GM21717 (cell line): Measurements from ENCODE around the gene PHLPP1.

Experiments used
- ATAC-seq: cut with Tn5 transposase; IDR thresholded peaks from one replicate; pipeline ENCODE4 v1.9.1; 2021; ENCODE audit warnings: mild to moderate bottlenecking, moderate library complexity; ENCODE audit not compliant: unreplicated experiment

The PHLPP1 gene

DNA sequence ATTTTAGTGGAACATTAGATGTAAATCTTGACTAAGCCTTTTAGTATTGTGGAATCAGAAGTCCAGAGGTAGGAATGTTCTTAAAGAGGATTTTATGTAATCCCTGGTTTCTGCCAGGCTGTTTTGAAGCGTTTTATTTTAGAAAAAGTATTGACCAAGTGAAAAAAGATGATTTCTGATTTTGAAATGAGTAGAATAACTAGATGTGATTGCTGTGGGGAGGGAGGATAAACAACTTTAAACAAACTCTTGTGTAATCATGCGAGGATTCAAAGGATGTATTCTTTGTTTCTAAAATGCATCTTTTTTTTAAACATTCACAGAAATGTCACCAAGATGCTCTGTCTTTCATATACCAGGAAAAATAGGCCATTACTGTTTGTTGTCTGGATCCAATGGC lies 53.9 kb downstream of the PHLPP1 start:
- no peak for ATAC-seq

DNA sequence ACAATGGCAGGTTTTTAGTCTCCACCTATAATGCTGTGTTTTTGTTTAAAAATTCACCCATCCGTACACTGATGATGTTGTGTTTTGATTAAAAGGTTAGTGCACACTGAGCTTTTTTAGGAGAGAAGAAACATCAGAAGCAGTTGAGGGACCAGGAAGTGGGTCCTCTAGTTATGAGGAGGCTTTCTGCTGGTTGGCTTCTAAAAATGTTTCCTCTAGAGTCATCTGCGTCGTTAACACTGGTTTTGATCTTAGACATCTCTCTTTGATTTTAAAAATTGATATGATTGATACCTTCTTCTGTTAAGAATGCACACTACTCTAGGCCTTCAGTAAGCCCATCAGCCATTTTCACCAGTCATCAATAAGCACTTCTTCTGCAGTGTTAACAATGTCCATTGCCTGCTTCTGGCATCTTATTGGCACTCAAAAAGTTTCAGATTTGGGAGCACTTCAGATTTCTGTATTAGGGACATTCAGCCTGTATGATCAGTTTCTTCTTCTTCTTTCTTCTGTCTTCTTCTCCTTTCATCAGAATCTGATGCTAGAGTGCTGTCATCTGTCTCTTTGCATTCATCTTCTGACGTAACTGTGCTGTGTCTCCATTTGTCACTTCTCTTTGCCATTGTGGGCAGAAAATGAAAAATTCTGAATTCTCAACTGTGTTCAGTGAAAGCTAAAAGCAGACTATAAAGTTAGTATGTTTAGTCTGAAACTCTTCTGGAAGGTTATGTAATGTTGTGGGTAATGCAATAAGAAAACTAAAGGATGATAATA lies 56.3 kb downstream of the PHLPP1 start:
- ATAC-seq: no peak

DNA sequence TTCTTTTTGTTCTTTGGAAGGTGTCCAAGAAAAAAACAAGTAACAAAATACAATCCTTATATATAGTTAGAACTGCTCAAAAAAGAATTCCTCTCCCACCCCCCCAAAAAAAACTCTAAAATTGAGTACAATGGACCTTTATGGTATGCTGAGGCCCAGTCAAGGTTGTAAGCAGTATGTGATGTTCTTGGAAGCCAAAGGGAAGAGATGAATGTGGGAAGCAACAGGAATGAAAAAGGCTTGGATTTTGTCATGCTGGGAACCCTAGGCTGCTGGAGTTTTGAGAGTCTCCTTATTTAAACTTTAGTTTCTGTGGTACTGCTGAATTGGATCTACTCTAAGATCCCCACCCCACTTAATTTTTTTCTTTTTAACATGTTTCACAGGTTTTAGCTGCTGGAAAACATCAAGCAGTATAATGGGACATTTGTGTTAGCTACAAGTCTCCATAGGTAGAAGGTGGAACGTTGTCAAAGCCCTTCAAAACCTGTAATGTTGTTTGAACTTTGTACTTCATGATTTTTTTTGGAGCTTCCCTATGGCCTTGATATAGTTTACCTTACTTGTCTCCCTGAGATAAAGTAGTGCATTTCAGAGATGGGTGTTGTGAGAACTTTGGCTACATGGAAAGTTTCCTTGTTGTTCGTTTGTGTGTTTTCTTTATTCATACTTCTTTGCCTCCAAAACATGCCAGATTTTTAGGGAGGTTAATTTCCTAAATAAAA lies 57.7 kb downstream of the PHLPP1 start:
- ATAC-seq: no peak

DNA sequence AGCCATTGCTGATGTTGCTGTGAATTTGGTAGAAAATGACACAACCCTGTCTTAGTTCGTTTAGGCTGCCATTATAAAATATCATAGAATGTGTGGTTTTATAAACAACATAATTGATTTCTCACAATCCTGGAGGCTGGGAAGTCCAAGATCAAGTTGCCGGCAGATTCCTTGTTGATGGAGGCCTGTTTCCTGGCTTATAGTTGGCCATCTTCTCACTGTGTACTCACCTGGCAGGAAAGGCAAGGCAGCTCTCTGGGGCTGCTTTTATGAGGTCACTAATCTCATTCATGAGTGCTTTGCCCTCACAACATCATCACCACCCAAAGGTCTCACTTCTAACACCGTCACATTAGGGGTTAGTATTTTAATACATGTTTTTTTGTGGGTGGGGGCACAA lies 58.4 kb downstream of the PHLPP1 start:
- ATAC-seq: no peak

DNA sequence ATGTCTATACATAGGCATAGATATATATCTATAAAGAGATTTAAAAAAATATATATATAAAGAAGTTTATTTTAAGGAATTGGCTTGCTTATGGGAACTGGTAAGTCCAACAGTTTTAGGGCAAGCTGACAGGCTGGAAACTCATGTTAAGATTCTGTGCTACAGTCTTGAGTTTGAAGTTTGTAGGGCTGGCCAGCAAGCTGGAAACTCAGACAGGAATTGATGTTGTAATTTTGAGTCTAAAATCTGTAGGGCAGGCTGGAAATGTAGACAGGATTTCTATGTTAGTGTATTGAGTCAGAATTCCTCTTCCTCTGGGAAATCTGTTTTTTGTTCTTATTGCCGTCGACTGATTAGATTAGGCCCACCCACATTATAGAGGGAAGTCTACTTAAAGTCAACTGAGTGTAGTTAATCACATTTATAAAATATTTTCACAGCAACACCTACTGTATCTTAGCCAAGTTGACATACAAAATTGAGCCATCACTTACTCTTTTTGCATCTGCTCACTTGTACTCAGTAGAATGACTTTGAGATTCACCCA lies 60.8 kb downstream of the PHLPP1 start:
- ATAC-seq: no peak

DNA sequence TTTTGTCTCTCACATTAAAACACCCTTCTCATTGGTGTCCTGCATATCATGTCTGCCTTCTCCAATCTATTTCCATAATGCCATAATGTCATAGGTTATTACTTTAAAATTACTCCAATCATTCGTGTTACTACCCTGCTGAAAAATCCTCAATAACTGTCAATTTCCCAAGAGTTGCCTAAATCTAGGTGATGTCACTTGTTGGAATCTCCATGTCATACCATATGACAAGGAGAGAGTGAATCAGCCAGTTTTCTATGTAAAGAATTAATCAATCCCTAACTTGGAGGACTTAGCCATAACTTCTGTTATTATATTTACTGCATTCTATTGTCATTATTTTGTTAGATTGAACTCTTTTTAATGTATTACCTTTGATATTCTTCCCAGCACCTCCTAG lies 62.5 kb downstream of the PHLPP1 start:
- ATAC-seq: no peak

DNA sequence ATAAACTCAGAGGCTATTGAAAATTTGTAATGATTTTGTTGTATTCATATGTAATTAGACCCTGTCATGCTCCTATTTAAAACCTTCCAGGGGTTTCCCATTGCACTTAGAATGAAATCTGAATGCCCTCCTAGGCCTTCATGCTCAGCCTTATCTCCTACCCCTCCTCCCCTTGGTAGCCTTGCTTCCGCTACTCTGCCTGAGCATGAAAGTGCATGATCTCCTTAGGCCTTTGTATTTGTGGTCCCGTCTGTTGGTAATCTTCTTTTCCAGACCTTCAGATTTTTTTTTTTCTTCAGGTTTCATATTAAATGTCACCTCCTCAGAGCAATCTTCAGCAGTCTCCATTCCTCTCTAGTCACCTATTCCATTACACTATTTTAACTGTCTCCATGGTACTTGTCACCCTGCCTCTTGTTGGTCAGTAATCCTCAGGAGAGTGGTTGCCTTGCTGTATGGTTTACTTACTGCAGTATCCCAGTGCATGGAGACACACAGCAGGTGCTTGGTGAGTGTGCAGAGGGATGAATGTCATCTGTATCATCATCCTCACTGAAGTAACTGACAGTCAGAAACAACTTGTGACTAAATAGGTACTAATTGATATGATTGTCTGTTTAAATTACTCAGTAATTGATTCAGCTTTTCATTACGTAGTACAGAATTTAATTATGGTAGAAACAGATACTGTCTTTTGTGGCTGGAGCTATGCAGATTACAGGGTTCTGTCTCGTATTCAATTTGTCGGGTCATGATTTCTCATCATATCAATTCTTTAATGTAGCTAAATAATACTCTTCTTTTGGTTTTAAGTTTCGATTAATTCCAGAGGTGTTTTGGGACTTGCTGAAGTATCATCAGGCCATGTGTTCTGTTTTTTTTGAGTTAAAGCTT lies 63.9 kb downstream of the PHLPP1 start:
- no peak for ATAC-seq

DNA sequence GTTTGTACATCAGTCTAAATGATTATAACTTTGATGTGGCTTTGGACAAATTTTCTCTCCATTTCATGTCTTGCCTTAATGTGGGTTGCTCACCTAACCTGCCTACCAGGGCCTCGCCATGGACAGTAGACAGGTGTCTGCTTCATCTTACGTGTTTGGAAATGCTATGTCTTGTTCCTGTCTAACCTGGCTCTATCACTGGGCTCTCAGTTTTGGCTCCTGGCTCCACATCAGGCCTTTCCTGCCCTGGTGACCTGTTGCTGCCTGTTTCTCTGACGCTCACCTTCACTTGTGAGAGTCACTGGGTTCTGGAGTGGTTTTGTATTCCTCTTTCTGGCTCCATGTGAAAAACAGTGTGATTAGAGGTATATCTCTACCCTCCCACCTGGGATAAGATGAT lies 65.9 kb downstream of the PHLPP1 start:
- no peak for ATAC-seq

DNA sequence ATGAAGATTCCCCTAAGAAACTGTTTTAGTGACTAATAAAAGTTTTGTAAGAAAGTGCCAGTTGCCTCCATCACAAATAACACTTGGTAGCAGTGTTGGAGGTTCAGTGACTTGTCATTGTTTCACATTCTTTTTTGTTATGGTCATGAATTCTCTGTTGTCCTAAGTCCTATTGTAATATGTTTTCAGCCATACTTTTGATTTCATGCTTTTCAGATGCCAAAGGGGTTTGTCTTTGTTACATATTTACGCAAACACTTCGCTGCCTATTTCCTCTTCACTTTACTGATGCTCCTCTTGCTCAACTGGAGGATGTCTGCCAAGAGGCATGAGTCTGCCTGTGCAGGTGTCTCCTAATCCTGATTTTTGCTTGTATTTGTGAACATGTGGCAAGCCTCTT lies 66.6 kb downstream of the PHLPP1 start:
- ATAC-seq: no peak

DNA sequence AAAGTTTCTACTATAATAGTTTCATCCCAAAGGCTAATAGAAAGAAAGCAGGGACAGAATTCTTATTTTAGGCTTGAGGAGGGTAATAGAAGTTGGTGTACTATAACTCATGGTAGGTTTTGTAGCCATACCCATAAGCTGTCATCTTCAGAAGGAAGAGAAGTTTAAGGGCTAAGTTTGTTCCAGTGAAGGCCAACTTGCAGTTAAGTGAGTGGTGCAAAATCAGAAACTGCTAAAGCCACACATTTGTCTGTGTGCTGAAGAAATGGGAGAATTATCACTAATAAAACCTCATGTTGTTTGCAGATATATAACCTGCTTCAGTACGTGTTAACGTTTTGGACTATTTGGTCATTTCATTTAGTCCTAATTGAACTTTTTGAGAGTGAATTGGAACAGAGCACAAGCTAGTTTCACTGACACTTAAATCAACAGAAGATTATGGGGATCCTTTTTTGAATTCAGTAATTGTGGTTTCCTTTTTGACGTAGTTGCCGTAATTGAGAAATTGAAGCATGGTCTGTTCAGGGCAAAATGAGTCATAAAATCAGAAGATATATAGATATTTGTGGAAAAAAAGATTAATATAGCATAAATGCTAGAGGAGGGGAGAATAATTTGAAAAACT lies 69.1 kb downstream of the PHLPP1 start:
- ATAC-seq: no peak

DNA sequence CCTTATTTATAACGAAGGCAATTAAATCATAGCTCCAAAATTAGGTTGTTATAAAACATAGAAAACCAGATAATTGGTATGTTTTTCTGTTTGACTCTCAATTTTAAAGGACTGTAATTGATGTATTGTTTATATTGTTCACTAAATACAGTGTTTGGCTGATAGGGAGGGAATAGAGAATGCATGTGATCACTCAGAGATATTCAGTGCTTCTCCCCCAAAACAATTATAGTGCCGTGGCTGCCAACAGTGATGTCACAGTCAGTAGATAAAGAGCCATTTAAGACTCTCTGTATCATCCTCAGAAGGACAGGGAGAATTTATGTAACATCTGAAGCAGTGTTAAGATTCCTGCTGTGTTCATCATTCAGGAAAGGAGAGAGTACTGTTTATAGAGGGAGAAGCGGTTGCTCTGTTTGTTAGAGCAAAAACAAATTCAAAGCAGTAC lies 69.6 kb downstream of the PHLPP1 start:
- ATAC-seq: no peak

DNA sequence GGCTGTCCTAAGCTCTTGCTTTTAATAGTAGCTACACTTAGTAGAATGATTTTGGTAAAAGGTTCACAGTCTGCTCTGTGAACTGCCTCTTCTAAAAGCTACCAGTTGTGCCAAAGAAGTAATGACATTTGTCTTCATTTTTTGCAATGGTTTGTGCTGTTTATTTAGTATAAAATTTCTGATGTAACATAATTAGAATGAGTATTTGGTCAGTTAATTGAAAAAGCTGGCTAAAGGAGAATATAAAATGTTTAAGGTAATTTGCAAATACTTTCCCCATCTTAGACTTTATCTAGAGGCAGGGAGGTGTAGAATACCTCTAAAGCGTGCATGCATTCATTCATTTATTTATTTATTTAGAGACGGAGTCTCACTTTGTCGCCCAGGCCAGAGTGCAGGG lies 71.3 kb downstream of the PHLPP1 start:
- ATAC-seq: no peak

DNA sequence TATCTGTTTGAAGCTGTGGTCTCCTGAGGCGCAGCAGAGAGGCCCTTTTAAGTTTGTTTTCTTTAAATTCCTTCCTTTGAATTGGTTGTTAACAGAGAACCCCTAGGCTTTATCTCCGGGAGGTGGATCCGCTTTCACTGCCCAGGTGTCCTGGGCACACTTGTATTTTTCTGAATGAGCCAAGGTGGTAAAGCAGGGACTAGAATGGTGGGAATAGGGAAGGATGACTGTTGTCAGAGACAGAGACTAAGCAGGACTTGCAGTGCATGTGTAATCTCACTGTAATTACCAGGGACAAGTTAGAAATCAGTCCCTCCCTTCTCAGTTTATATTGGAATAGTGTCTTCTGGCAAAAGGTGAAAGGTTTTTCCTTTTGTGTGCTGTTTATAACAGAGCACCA lies 72.8 kb downstream of the PHLPP1 start:
- ATAC-seq: no peak

DNA sequence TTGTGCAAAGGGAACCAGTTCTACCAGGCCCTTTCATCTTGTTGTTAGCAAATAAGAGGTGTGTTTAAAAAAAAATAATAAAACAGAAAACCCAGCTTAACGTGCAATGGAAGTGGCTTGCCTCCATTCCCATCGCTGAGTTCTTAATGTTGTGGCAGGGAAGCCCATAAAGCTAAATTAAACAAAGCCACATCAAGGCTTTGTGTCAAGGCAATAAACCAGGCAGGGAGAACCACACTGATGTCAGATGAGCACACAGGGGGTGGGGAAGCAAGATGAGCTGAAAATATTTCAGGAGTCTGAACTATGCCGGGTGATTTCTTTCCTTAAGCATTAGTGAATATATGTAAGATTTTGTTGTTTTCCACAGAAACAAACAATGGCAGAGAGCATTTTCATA lies 73.5 kb downstream of the PHLPP1 start:
- no peak for ATAC-seq

DNA sequence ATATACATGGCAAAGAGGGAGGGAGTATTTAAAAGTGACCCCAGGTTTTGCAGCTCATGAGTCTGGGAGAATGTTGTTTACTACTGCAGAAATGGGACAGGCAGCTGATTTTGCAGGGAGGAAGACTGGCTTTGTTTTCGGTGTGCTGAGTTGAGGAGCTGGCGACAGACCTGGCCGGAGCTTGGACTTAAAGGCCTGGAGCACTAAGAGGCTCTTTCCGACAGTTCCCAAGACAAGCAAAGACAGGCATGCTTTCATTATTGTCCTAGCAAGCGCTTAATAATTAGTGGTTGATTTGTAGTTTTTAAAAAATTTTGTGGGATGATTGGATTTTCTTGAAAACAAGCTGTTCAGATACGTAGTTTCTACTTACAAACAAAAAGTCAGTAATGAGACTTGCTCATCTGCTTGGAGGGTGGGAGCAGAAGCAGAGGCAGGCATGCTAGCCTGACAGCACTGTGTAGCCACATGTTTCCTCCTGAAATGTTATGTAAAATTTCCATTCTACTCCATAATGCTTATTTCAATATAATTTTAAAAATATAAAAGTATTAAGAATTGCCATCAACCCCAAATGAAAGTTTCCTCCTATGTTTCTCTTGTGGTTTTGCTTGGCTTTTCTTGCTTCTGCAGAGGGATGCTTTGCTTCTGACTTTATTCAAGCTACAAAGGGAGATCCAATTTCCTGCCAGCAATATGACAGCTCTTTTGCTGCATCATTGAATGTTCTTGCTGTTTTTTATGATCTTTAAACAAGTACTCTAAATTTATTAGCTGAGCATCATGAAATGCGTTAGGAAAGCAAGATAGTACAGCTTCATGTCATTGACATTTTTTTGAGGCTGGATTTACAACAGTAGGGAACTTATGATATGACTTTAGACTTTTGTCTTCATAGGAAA lies 75.8 kb downstream of the PHLPP1 start:
- no peak for ATAC-seq

DNA sequence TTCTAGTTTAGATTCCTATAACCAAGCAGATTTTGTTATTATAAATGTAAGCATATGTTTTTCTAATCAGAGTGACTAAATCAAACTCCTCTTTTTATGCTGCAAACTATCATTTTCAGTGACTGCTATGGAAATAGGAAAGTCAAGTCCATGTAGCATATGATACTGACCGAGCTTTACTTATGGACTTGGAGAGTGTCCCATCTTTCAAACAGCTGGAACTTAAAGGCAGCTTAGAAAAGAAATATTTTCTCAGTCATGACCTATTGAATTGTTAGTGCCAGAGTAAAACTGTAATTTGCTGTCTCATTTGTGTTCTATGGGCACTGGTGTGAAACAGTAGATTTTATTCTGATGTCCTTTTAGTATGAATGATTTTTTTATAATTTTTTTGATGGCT lies 76.7 kb downstream of the PHLPP1 start:
- ATAC-seq: no peak

DNA sequence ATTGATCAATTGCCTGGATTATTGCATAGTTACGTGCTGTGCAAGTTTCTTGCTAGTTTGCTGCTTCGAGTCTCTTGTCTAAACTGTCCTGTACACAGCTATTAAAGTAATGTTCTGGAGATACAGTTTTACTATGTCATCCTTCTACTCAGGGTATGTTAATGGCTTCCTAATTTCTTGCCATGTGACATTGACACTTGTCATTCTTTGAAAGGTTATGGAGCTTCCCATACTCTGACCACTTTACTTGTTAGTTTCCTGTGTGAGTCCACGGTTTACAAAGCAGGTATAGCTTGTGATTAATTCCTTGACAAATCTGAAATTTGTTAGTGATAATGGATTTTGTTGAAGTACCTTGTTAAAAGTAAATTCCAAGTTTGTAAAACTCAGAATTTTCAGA lies 80.5 kb downstream of the PHLPP1 start:
- no peak for ATAC-seq

DNA sequence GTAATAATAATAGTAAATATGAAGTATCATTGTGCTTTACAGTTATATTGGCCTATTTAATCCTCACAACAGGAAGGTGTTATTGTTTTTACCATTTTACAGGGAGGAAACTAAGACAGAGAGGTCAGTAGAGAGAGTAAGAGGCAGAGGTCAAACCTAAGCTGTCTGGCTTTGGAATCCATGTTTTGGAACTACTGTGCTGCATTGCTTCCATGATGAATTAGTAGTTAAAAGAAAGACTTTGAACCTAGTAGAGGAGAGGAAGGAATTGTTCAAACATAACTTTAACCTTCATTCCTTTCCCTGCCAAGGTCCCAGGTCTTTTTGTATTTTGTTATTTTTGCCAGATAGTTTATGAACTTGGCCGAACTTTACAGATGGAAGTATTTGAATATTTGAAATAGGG lies 80.9 kb downstream of the PHLPP1 start:
- ATAC-seq: no peak

DNA sequence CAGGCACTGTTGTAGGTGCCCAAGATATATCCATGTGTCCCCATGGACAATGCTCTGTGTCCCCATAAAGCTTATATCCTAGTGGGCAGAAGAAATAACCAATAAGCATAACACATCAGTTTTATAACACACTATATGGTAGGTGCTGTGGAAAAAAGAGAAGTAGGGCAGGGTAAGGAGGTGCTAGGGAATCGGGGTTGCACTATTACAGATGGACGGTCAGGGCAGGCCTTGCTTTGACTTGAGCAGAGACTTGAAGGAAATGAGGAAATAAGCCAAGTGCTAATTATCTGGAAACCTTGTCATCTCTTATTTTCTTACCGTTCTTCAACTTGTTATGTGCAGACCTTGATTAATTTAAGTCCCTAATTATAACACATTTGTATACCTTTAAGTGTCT lies 82.0 kb downstream of the PHLPP1 start:
- no peak for ATAC-seq

DNA sequence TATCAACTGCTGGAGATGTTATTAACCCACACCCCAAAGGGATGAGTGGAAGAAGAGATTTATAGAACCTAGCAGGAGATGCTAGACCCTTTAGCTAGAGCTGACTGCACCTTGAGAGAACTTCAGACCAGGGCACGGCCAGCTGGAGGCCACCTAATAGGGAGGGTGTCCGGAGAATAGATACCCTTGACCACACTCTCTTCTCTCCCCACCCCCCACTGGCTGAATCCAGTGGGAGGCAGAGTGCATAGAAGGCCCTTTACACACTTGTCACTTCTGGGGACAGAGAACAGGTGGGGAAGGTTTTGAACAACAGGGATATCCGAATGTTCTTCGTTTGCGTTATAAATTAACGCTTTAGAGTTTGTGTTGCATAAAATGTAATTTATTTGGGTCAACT lies 84.6 kb downstream of the PHLPP1 start:
- ATAC-seq: no peak
